Mesenchymal stem cell (in vitro differentiated cells and primary cell): ENCODE data around the gene FRYL.

Experiments used
- DNase-seq: peaks from one replicate; pipeline ENCODE4 v3.0.0-alpha.2; 2013
- H2AFZ ChIP-seq: one replicate; pipeline ENCODE4 v1.6.1; 2013; ENCODE audit warnings: low read depth, mild to moderate bottlenecking, control low read depth, inconsistent platforms, low read length, moderate library complexity
- H2AK5ac ChIP-seq: 2 replicates; pipeline ENCODE4 v1.6.1; 2013; ENCODE audit warnings: low read length, moderate library complexity, mild to moderate bottlenecking, inconsistent platforms; ENCODE audit not compliant: severe bottlenecking
- H2BK120ac ChIP-seq: one replicate; pipeline ENCODE4 v1.6.1; 2013; ENCODE audit warnings: low read depth, mild to moderate bottlenecking, inconsistent platforms, low read length, moderate library complexity
- H2BK12ac ChIP-seq, 2 experiments: one replicate each; pipeline ENCODE4 v1.6.1; 2013; ENCODE audit warnings: inconsistent platforms in 2 of 2, low read length in 2 of 2, mild to moderate bottlenecking in 2 of 2, moderate library complexity in 2 of 2, control low read depth in 1 of 2
- H2BK15ac ChIP-seq: one replicate; pipeline ENCODE4 v1.6.1; 2013; ENCODE audit warnings: mild to moderate bottlenecking, low read depth, inconsistent platforms; ENCODE audit not compliant: poor library complexity, severe bottlenecking
- H2BK5ac ChIP-seq: 2 replicates; pipeline ENCODE4 v1.6.1; 2013; ENCODE audit warnings: low read depth, mild to moderate bottlenecking, low read length, control low read depth, inconsistent platforms; ENCODE audit not compliant: poor library complexity, severe bottlenecking
- H3K14ac ChIP-seq, 2 experiments: one replicate each; pipeline ENCODE4 v1.6.1; 2013; ENCODE audit warnings: inconsistent platforms in 2 of 2, low read length in 2 of 2, control low read depth in 1 of 2, mild to moderate bottlenecking in 1 of 2, moderate library complexity in 1 of 2
- H3K18ac ChIP-seq, 2 experiments: one replicate each; pipeline ENCODE4 v1.6.1; 2013; ENCODE audit warnings: inconsistent platforms in 2 of 2, low read length in 2 of 2, control low read depth in 1 of 2, low read depth in 1 of 2, mild to moderate bottlenecking in 1 of 2
- H3K23ac ChIP-seq, 2 experiments: one replicate each; pipeline ENCODE4 v1.6.1; 2013; ENCODE audit warnings: inconsistent platforms in 2 of 2, low read length in 2 of 2, mild to moderate bottlenecking in 2 of 2, moderate library complexity in 2 of 2, control low read depth in 1 of 2
- H3K27ac ChIP-seq: 2 replicates; pipeline ENCODE4 v1.5.1; 2013; ENCODE audit warnings: mild to moderate bottlenecking, moderate library complexity, low read length, control low read depth, inconsistent platforms; ENCODE audit not compliant: poor library complexity, severe bottlenecking
- H3K27me3 ChIP-seq, 2 experiments: 2 replicates each; pipeline versions ENCODE4 v1.6.1 to v1.7.0; 2013; ENCODE audit warnings: low read length in 2 of 2, mild to moderate bottlenecking in 2 of 2, moderate library complexity in 2 of 2, control low read depth in 1 of 2, inconsistent platforms in 1 of 2; ENCODE audit not compliant: control insufficient read depth in 1 of 2, insufficient read depth in 1 of 2
- H3K36me3 ChIP-seq, 2 experiments: 2 replicates each; pipeline versions ENCODE4 v1.6.1 to v1.7.0; 2013; ENCODE audit warnings: low read length in 2 of 2, control low read depth in 1 of 2, inconsistent platforms in 1 of 2, low read depth in 1 of 2, mild to moderate bottlenecking in 1 of 2; ENCODE audit not compliant: insufficient read depth in 2 of 2, control insufficient read depth in 1 of 2
- H3K4ac ChIP-seq, 2 experiments: one replicate each; pipeline ENCODE4 v1.6.1; 2013; ENCODE audit warnings: inconsistent platforms in 2 of 2, low read length in 2 of 2, mild to moderate bottlenecking in 2 of 2, moderate library complexity in 2 of 2, control low read depth in 1 of 2, low read depth in 1 of 2
- H3K4me1 ChIP-seq: 2 replicates; pipeline ENCODE4 v1.6.1; 2013; ENCODE audit warnings: low read depth, low read length, control low read depth; ENCODE audit not compliant: control insufficient read depth, insufficient read depth
- H3K4me2 ChIP-seq: 2 replicates; pipeline ENCODE4 v1.6.1; 2013; ENCODE audit warnings: low read length, mild to moderate bottlenecking, inconsistent platforms; ENCODE audit not compliant: poor library complexity, severe bottlenecking
- H3K4me3 ChIP-seq, 2 experiments: 2 replicates each; pipeline versions ENCODE4 v1.5.1 to v1.7.0; 2013; ENCODE audit warnings: low read length in 2 of 2, mild to moderate bottlenecking in 2 of 2, control low read depth in 1 of 2, low read depth in 1 of 2; ENCODE audit not compliant: insufficient read depth in 1 of 2
- H3K79me1 ChIP-seq: replicated peaks from 2 replicates; pipeline ENCODE4 v1.6.1; 2013; ENCODE audit warnings: mild to moderate bottlenecking, control low read depth, low read length, inconsistent platforms; ENCODE audit not compliant: poor library complexity, severe bottlenecking
- H3K9ac ChIP-seq: 2 replicates; pipeline ENCODE4 v1.7.0; 2013; ENCODE audit warnings: mild to moderate bottlenecking, low read length, moderate library complexity
- H3K9me3 ChIP-seq: 2 replicates; pipeline ENCODE4 v1.7.0; 2013; ENCODE audit warnings: mild to moderate bottlenecking, low read length; ENCODE audit not compliant: control insufficient read depth
- H4K8ac ChIP-seq: one replicate; pipeline ENCODE4 v1.6.1; 2013; ENCODE audit warnings: inconsistent platforms, mild to moderate bottlenecking, low read length, moderate library complexity
- H4K91ac ChIP-seq: one replicate; pipeline ENCODE4 v1.6.1; 2013; ENCODE audit warnings: mild to moderate bottlenecking, low read length, inconsistent platforms
- WGBS: methylation state at CpG from one replicate; pipeline ENCODE4 v1.1.7; 2013; ENCODE audit warnings: mixed read lengths; 5-methylcytosine and 5-hydroxymethylcytosine counted together

The FRYL gene

GRCh38 chr4:48693856-48694574 lies 86.1 kb downstream of the FRYL start:
- H3K9me3 ChIP-seq, result no peaks in the 10 kb centered on the region
- H3K4me2 ChIP-seq, result no peak overlapping the region
- H2BK5ac ChIP-seq, result no peak overlapping the region
- H3K14ac ChIP-seq, result no peak overlapping the region
- H3K18ac ChIP-seq, result no peak overlapping the region
- H3K23ac ChIP-seq, result no peak overlapping the region
- H3K4me3 ChIP-seq, result no peak overlapping the region
- H2BK120ac ChIP-seq, result no peak overlapping the region
- no peak overlapping the region for H3K4ac ChIP-seq
- WGBS, result 97% methylated on average over 5 of the region's 8 CpGs
- no peak overlapping the region for H2AFZ ChIP-seq
- peaks cover 3% of the 10 kb centered on the region for H3K4me1 ChIP-seq
- no peaks in the 10 kb centered on the region for H3K36me3 ChIP-seq
- no peak for DNase-seq
- H4K91ac ChIP-seq, result no peak overlapping the region
- no peak overlapping the region for H2BK15ac ChIP-seq
- H3K79me1 ChIP-seq, result peaks cover 5% of the 10 kb centered on the region
- no peak overlapping the region for H3K27ac ChIP-seq
- H2BK12ac ChIP-seq, result no peak overlapping the region
- H3K27me3 ChIP-seq, result no peaks in the 10 kb centered on the region
- H3K9ac ChIP-seq, result no peak overlapping the region
- no peak overlapping the region for H2AK5ac ChIP-seq
- H4K8ac ChIP-seq, result no peak overlapping the region

- Histone ChIP-seq H3K9ac (no peak overlapping the region), H4K91ac (no peak overlapping the region), H3K9me3 (no peaks in the 10 kb centered on the region), H4K8ac (no peak overlapping the region), H3K27ac (no peak overlapping the region), H2AFZ (no peak overlapping the region), H3K36me3 (no peaks in the 10 kb centered on the region), H2BK15ac (no peak overlapping the region), H3K18ac (no peak overlapping the region), H2AK5ac (no peak overlapping the region), H2BK5ac (no peak overlapping the region), H3K4ac (no peak overlapping the region), H2BK120ac (no peak overlapping the region), H3K23ac (no peak overlapping the region), H2BK12ac (no peak overlapping the region), H3K79me1 (peaks cover 5% of the 10 kb centered on the region), H3K14ac (no peak overlapping the region), H3K27me3 (no peaks in the 10 kb centered on the region), H3K4me1 (peaks cover 2% of the 10 kb centered on the region), H3K4me3 (no peak overlapping the region), H3K4me2 (no peak overlapping the region)
- 55% methylated on average over 1 of the region's 2 CpGs for WGBS
- DNase-seq, result no peak
Observed at GRCh38 chr4:48692897-48693296, 87.2 kb downstream of the FRYL start.

- H2BK15ac ChIP-seq, result no peak overlapping the region
- no peak overlapping the region for H3K14ac ChIP-seq
- no peak overlapping the region for H3K18ac ChIP-seq
- H3K9ac ChIP-seq, result no peak overlapping the region
- no peak overlapping the region for H3K23ac ChIP-seq
- H3K36me3 ChIP-seq, result no peaks in the 10 kb centered on the region
- H2BK5ac ChIP-seq, result no peak overlapping the region
- H3K4ac ChIP-seq, result no peak overlapping the region
- H3K27me3 ChIP-seq, result no peaks in the 10 kb centered on the region
- no peak overlapping the region for H2AFZ ChIP-seq
- H3K79me1 ChIP-seq, result peaks cover 5% of the 10 kb centered on the region
- peaks cover 1% of the 10 kb centered on the region for H3K4me1 ChIP-seq
- H4K8ac ChIP-seq, result no peak overlapping the region
- no peak overlapping the region for H2AK5ac ChIP-seq
- no peak overlapping the region for H3K4me3 ChIP-seq
- H2BK120ac ChIP-seq, result no peak overlapping the region
- H3K27ac ChIP-seq, result no peak overlapping the region
- H3K9me3 ChIP-seq, result no peaks in the 10 kb centered on the region
- no peak for DNase-seq
- no peak overlapping the region for H4K91ac ChIP-seq
- WGBS, result 100% methylated on average over 2 of the region's 2 CpGs
- no peak overlapping the region for H3K4me2 ChIP-seq
- H2BK12ac ChIP-seq, result no peak overlapping the region
Observed at GRCh38 chr4:48692044-48692443, 88.0 kb downstream of the FRYL start.

- WGBS, result no CpG with 5 or more reads among the region's 1 CpG
- no peaks in the 10 kb centered on the region for H3K9me3 ChIP-seq
- no peak overlapping the region for H4K91ac ChIP-seq
Observed at GRCh38 chr4:48688953-48689352, 91.1 kb downstream of the FRYL start.

More at GRCh38 chr4:48688953-48689352, 91.1 kb downstream of the FRYL start:
- Histone ChIP-seq H2BK15ac (no peak overlapping the region), H3K36me3 (no peaks in the 10 kb centered on the region), H3K9ac (no peak overlapping the region), H2BK5ac (no peak overlapping the region), H3K27me3 (no peaks in the 10 kb centered on the region), H3K14ac (no peak overlapping the region), H2AK5ac (no peak overlapping the region), H3K4me2 (no peak overlapping the region), H2BK12ac (no peak overlapping the region), H3K4me1 (peaks cover 1% of the 10 kb centered on the region), H3K27ac (no peak overlapping the region), H4K8ac (no peak overlapping the region), H2AFZ (no peak overlapping the region), H2BK120ac (no peak overlapping the region), H3K18ac (no peak overlapping the region), H3K4ac (no peak overlapping the region), H3K79me1 (peaks cover 7% of the 10 kb centered on the region), H3K23ac (no peak overlapping the region), H3K4me3 (no peak overlapping the region)
- DNase-seq, result no peak
